Heart left ventricle (tissue), 16 donors: Measurements from ENCODE around the gene AKAP7. TPM values are rescaled to one million over a fixed set of nuclear protein-coding genes. Genes with fewer than 3 reads are reported as not detected.

Source experiments
- ATAC-seq, 4 donors: fragments of 200-7000 bp; cut with Tn5 transposase; one replicate each; pipeline ENCODE4 v1.9.1; 2020 to 2022; ENCODE audit warnings: moderate library complexity in 4 of 4, mild to moderate bottlenecking in 3 of 4, moderate number of reproducible peaks in 1 of 4
- DNase-seq, 5 donors: peaks; one replicate each; pipeline ENCODE4 v3.0.0-alpha.2; 2020
- H3K27ac ChIP-seq, 12 donors: fragments of 200-600 bp; sonication (generic) in 4 of 12; one replicate each; pipeline versions ENCODE4 v1.5.0 to v1.8.0; 2016 to 2022; ENCODE audit warnings: mild to moderate bottlenecking in 2 of 12
- H3K27me3 ChIP-seq, 9 donors: fragments of 200-600 bp; sonication (generic) in 2 of 9; one replicate each; pipeline versions ENCODE4 v1.5.1 to v1.8.0; 2016 to 2022; ENCODE audit warnings: mild to moderate bottlenecking in 3 of 9
- H3K36me3 ChIP-seq, 9 donors: fragments of 200-600 bp; sonication (generic) in 2 of 9; one replicate each; pipeline versions ENCODE4 v1.5.0 to v1.8.0; 2018 to 2022; ENCODE audit warnings: mild to moderate bottlenecking in 2 of 9
- H3K4me1 ChIP-seq, 12 donors: fragments of 200-600 bp; sonication (generic) in 4 of 12; one replicate each; pipeline versions ENCODE4 v1.5.0 to v1.8.0; 2016 to 2022; ENCODE audit warnings: mild to moderate bottlenecking in 3 of 12
- H3K4me3 ChIP-seq, 12 donors: fragments of 200-600 bp; sonication (generic) in 4 of 12; one replicate each; pipeline versions ENCODE4 v1.5.0 to v1.8.0; 2017 to 2022; ENCODE audit warnings: mild to moderate bottlenecking in 9 of 12, moderate library complexity in 4 of 12
- H3K9me3 ChIP-seq, 12 donors: fragments of 200-600 bp; sonication (generic) in 4 of 12; one replicate each; pipeline versions ENCODE4 v1.5.0 to v1.8.0; 2016 to 2022; ENCODE audit warnings: mild to moderate bottlenecking in 1 of 12
- CTCF ChIP-seq, 12 donors: fragments of 200-600 bp; sonication (generic) in 4 of 12; IDR thresholded peaks; one replicate each; pipeline versions ENCODE4 v1.5.0 to v1.8.0; 2018 to 2022; ENCODE audit warnings: antibody characterized with exemption in 12 of 12, mild to moderate bottlenecking in 5 of 12
- POLR2A ChIP-seq, 2 donors: fragments of 450-650 bp; IDR thresholded peaks; one replicate each; pipeline ENCODE4 v1.6.1; 2017; ENCODE audit warnings: antibody characterized with exemption in 2 of 2, mild to moderate bottlenecking in 2 of 2, moderate library complexity in 2 of 2
- WGBS, 4 donors: extraction: QIAGEN DNeasy Blood & Tissue Kit in 2 of 4; methylation state at CpG; one replicate each; pipeline versions ENCODE4 v1.1.5 to v1.1.7; 2013 to 2018; 5-methylcytosine and 5-hydroxymethylcytosine counted together
- intact Hi-C, 10 donors: fragments of 100-400 bp; cut with DNase I; formaldehyde crosslinking; loops; one replicate each; pipeline versions ENCODE4 v1.11.1 to v1.14.2; 2022
- polyA plus RNA-seq, 2 donors: library from polyadenylated mRNA; stranded (reverse); fragments of 200-250 nt; gene quantifications; one replicate each; pipeline ENCODE4 v1.2.3, GENCODE V29; 2013
- total RNA-seq, 9 donors: library from RNA; depleted of rRNA in 2 of 9; stranded (reverse); fragments of >200 nt in 2 of 9; fragmentation: NEBNext Ultra II Directional in 3 of 9; extraction: Animal tissue kit (Norgen Biotek cat#: 25700) in 3 of 9; gene quantifications; one replicate each; pipeline versions ENCODE4 v1.1.0 to v1.2.4, GENCODE V29; 2016 to 2023
- donor health status: ischemic (EF 13 %, LVEDD 7.1; RV severe dilation, severe dysfunction).
- donor health status: healthy with polysubstance abuse.
- donor health status: DM: no; HTN: yes; CAD: no.
- donor health status: DM: no; HTN: no; CAD: no.
- donor health status: ischemic (EF 25% LVEDD 6.9; RV normal size, moderate dysfunction).
- donor health status: ischemic (EF 25% LVEDD 5.7; RV mildly dilated, moderate dysfunction).
- donor health status: healthy.
- donor health status: DM: yes; HTN: yes; CAD: no.
- donor health status: ischemic (EF 35%, LVEDD 5.7; RV mildly dilated, moderate dysfunction).
- donor health status: nonischemic (EF 11% LVEDD 7.7; RV severe dilation, severe dysfunction).
- donor health status: DM: yes; HTN: yes; CAD: no.
- donor health status: PGD.
- donor health status: ischemic (EF 29% LVEDD 5.4; RV normal size, mild dysfunction).
- donor health status: nonischemic (EF 23%, LVEDD 6.1; RV moderate dilation, normal function).

AKAP7 gene
- total and polyA plus RNA-seq, 11 donors, result 2.3 to 13.5 (median 8.7) TPM

DNA sequence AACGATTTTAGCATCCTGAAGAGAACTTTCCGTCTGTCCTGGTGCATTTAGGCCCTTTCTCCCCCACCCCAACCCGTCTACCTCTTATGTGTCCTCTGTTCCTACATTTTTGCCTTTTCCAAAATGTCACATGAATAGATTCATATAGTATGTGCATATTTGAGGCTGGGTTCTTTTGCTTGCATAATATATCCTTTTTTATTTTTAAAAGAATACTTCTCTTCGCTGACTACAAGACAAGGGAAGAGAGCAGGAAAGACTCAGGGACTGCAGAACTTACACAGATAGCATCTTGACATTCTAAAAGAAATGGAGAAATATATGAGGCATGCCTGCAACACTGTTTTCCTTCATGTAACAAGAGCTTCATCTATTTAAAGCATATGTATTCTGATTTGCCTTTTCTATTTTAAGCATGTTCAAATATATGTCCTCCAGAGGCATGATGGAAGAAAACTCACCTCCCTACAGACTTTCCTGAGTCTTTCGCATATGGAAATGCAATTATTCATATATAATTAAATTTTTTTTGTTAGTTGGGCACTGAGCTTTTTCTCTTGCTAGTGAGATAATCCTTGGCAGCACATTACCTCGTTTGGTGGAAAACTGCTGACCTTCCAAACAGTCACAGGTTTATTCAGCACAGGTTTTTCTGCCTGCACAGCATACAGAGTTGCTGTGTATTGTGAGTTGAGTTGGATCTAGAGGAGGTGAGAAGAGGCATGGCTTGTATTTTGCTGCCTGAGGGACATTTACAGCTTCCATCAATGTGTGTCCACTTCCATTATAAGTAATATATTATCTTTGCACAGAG lies 170.0 kb downstream of the AKAP7 start:
- Histone ChIP-seq H3K4me1 (no peaks in the 10 kb centered on the region), H3K27me3 (no peaks in the 10 kb centered on the region), H3K9me3 (peaks cover 0 to 14% (median 2%) of the 10 kb centered on the region in 12 donors), H3K4me3 (no peak overlapping the region), H3K27ac (no peak overlapping the region), H3K36me3 (no peaks in the 10 kb centered on the region)
- DNase-seq (no peak), ATAC-seq (no peak)
- WGBS, 4 donors, result 73 to 77% (median 76%) methylated on average over 6 of the region's 6 CpGs
- intact Hi-C loops, result no loop called here
- no peak for TF ChIP-seq CTCF (IDR thresholded peaks at IDR 0.05)
- no peak for TF ChIP-seq POLR2A (IDR thresholded peaks at IDR 0.05)

GRCh38 chr6:131309437-131309836 lies 174.2 kb downstream of the AKAP7 start:
- no peak overlapping the region for H3K4me3 ChIP-seq
- intact Hi-C loops, result no loop called here
- H3K27me3 ChIP-seq, result no peaks in the 10 kb centered on the region
- H3K36me3 ChIP-seq, result no peaks in the 10 kb centered on the region
- ATAC-seq (no peak), DNase-seq (no peak)
- no peaks in the 10 kb centered on the region for H3K4me1 ChIP-seq
- 94 to 97% (median 95%) methylated on average over 1 of the region's 1 CpG for WGBS, 4 donors
- H3K27ac ChIP-seq, result no peak overlapping the region
- TF ChIP-seq POLR2A (IDR thresholded peaks at IDR 0.05) (no peak), CTCF (IDR thresholded peaks at IDR 0.05) (no peak)
- peaks cover 0 to 20% (median 7%) of the 10 kb centered on the region in 12 donors for H3K9me3 ChIP-seq

DNA sequence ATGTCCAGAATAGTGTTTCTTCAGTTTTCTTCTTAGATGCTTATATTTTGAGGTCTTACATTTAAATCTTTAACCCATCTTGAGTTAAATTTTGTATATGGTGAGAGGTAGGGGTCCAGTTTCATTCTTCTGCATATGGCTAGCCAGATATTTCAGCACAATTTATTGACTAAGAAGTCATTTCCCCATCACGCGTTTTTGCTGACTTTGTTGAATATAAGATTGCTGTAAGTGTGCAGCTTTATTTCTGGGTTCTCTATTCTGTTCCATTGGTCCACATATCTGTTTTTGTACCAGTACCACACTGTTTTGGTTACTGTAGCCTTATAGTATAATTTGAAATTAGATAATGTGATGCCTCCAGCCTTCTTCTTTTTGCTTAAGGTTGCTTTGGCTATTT lies 179.6 kb downstream of the AKAP7 start:
- Histone ChIP-seq H3K36me3 (no peaks in the 10 kb centered on the region), H3K4me3 (no peak overlapping the region), H3K27me3 (no peaks in the 10 kb centered on the region), H3K9me3 (peaks cover 0 to 26% (median 11%) of the 10 kb centered on the region in 12 donors), H3K4me1 (no peaks in the 10 kb centered on the region), H3K27ac (no peak overlapping the region)
- 94 to 100% (median 98%) methylated on average over 2 of the region's 2 CpGs for WGBS, 4 donors
- intact Hi-C loops, result no loop called here
- ATAC-seq, result no peak
- TF ChIP-seq CTCF (IDR thresholded peaks at IDR 0.05), result no peak
- no peak for TF ChIP-seq POLR2A (IDR thresholded peaks at IDR 0.05)
- no peak for DNase-seq

GRCh38 chr6:131316654-131317053 lies 181.4 kb downstream of the AKAP7 start:
- H3K27ac ChIP-seq, result no peak overlapping the region
- H3K4me1 ChIP-seq, result no peaks in the 10 kb centered on the region
- 88 to 95% (median 94%) methylated on average over 1 of the region's 1 CpG for WGBS, 4 donors
- no peaks in the 10 kb centered on the region for H3K36me3 ChIP-seq
- ATAC-seq (no peak), DNase-seq (no peak)
- peaks cover 0 to 26% (median 9%) of the 10 kb centered on the region in 12 donors for H3K9me3 ChIP-seq
- no peak overlapping the region for H3K4me3 ChIP-seq
- TF ChIP-seq CTCF (IDR thresholded peaks at IDR 0.05), result no peak
- TF ChIP-seq POLR2A (IDR thresholded peaks at IDR 0.05), result no peak
- H3K27me3 ChIP-seq, result no peaks in the 10 kb centered on the region
- intact Hi-C loops, result no loop called here
